OCI-LY1 (cell line): Measurements from ENCODE around the gene ZNF148.

Experiments
- H2AFZ ChIP-seq: fragments of 200-600 bp; sonication (generic), shearing (Covaris generic); 2 replicates; pipeline ENCODE4 v1.6.0; 2014; ENCODE audit warnings: antibody characterized with exemption, mild to moderate bottlenecking, low read length
- H3F3A ChIP-seq: fragments of 200-600 bp; sonication (generic), shearing (Covaris generic); 2 replicates; pipeline ENCODE4 v1.6.0; 2014; ENCODE audit warnings: mild to moderate bottlenecking, antibody characterized with exemption, low read length, moderate library complexity; ENCODE audit not compliant: insufficient read depth
- H3K27ac ChIP-seq: fragments of 200-600 bp; sonication (generic); 2 replicates; pipeline ENCODE4 v1.5.1; 2014; ENCODE audit warnings: low read length, mixed run types, mild to moderate bottlenecking, low read depth; ENCODE audit not compliant: poor library complexity, severe bottlenecking
- H3K27me3 ChIP-seq: fragments of 200-600 bp; sonication (generic); 2 replicates; pipeline ENCODE4 v1.6.0; 2014; ENCODE audit warnings: antibody characterized with exemption, mild to moderate bottlenecking, low read length, moderate library complexity; ENCODE audit not compliant: insufficient read depth
- H3K36me3 ChIP-seq: fragments of 200-600 bp; sonication (generic); 2 replicates; pipeline ENCODE4 v1.6.1; 2014; ENCODE audit warnings: mild to moderate bottlenecking, antibody characterized with exemption, low read length, moderate library complexity, mixed read lengths; ENCODE audit not compliant: insufficient read depth
- H3K4me1 ChIP-seq: fragments of 200-600 bp; sonication (generic); 2 replicates; pipeline ENCODE4 v1.5.1; 2014; ENCODE audit warnings: mild to moderate bottlenecking, low read length, moderate library complexity; ENCODE audit not compliant: insufficient read depth, severe bottlenecking
- H3K4me2 ChIP-seq: fragments of 200-600 bp; sonication (generic), shearing (Covaris generic); 2 replicates; pipeline ENCODE4 v1.6.1; 2014; ENCODE audit warnings: low read length
- H3K4me3 ChIP-seq: fragments of 200-600 bp; sonication (generic); 2 replicates; pipeline ENCODE4 v1.5.1; 2014; ENCODE audit warnings: low read length, low read depth, mild to moderate bottlenecking, mixed read lengths; ENCODE audit not compliant: poor library complexity, severe bottlenecking
- H3K79me2 ChIP-seq: fragments of 200-600 bp; shearing (Covaris generic); 2 replicates; pipeline ENCODE4 v1.6.1; 2016; ENCODE audit warnings: mixed run types, low read length, mixed read lengths; ENCODE audit not compliant: insufficient read depth
- H3K9ac ChIP-seq: fragments of 200-600 bp; sonication (generic), shearing (Covaris generic); 2 replicates; pipeline ENCODE4 v1.6.1; 2014; ENCODE audit warnings: mild to moderate bottlenecking, low read length, mixed read lengths
- H3K9me2 ChIP-seq: fragments of 200-600 bp; sonication (generic), shearing (Covaris generic); 2 replicates; pipeline ENCODE4 v1.6.1; 2014; ENCODE audit warnings: low read depth, mild to moderate bottlenecking, low read length, mixed read lengths
- H3K9me3 ChIP-seq: fragments of 200-600 bp; shearing (Covaris generic); 2 replicates; pipeline ENCODE4 v1.6.1; 2014; ENCODE audit warnings: low read length, mixed read lengths
- H4K20me1 ChIP-seq: fragments of 200-600 bp; sonication (generic), shearing (Covaris generic); 2 replicates; pipeline ENCODE4 v1.6.0; 2016; ENCODE audit warnings: mild to moderate bottlenecking, low read length; ENCODE audit not compliant: insufficient read depth
- EZH2 ChIP-seq: fragments of 200-600 bp; sonication (generic), shearing (Covaris generic); IDR thresholded peaks from 2 replicates; pipeline ENCODE4 v1.8.0; 2017; ENCODE audit warnings: borderline replicate concordance, mixed run types, mild to moderate bottlenecking, antibody characterized with exemption, low read length, moderate library complexity, mixed read lengths
- TF ChIP-seq, protein P1 (sequence below): fragments of 200-600 bp; sonication (generic), shearing (Covaris generic); IDR thresholded peaks from 2 replicates; pipeline ENCODE4 v1.5.1; 2017; ENCODE audit warnings: mild to moderate bottlenecking, antibody characterized with exemption, low read length, moderate library complexity, mixed read lengths

The ZNF148 gene

DNA sequence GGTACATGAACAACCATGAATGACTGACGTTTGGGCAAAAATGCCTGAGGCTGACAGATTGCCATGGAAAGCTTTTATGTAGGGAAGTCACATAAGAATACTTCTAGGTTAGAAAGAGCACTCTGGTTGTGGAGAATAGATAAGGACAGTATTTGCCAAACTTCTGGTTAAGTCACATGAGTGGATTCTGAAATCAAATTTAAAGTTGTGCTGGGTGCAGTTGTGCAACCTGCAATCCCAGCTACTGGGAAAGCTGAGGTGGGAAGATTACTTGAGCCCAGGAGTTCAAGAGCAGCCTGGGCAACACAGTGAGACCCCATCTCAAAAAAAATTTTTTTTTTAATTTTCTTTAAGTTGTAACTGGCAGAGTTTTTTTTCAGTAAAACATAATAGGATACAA lies 7.2 kb upstream of the ZNF148 start:
- Histone ChIP-seq H3K9me2 (no peaks in the 10 kb centered on the region), H3K9ac (no peak overlapping the region), H3K36me3 (no peaks in the 10 kb centered on the region), H3K79me2 (no peaks in the 10 kb centered on the region), H2AFZ (no peak overlapping the region), H3F3A (no peaks in the 10 kb centered on the region), H3K27me3 (no peaks in the 10 kb centered on the region), H3K4me3 (no peak overlapping the region), H3K4me2 (no peak overlapping the region), H3K4me1 (no peaks in the 10 kb centered on the region), H4K20me1 (no peaks in the 10 kb centered on the region), H3K9me3 (no peaks in the 10 kb centered on the region), H3K27ac (no peak overlapping the region)
- TF ChIP-seq EZH2 = no peak

DNA sequence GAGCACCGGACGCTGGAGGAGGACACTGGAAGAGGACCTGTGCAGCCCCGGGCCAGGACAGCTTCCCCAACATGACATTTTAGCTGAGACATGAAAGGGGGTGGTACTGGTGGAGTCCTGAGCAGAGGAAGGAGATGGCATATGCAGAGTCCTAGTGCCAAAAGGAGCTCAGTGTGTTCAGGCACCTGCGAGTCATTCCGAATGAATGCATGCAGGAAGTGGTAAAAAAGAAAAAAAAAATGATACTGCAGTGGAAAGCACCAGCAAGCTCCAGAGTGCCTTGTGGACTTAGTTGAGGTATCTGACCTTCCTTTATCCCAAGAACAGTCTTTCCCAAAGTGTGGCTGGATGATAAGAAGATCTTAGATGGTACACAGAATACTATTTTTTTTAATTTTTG lies 6.6 kb upstream of the ZNF148 start:
- Histone ChIP-seq H2AFZ (no peak overlapping the region), H3K4me1 (no peaks in the 10 kb centered on the region)

DNA sequence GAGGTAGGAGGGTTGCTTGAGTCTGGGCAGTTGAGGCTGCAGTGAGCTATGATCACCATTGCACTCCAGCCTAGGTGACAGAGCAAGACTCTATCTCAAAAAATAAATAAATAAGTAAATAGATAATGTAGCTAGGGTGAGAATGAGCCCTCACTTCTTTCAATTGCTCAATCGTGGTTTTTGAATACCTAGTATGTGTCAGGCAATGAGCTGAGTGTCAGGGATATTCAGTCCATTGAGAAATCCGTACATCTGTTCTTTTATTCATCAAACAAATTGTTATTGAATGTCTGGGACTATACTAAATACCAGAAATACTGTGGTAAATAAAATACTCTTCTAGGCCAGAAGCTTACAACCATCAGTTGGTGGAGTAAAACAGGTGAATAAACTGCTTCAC lies 6.2 kb upstream of the ZNF148 start:
- Histone ChIP-seq H3K27ac (no peak overlapping the region), H3K4me1 (peaks cover under 1% of the 10 kb centered on the region), H3K9me2 (no peaks in the 10 kb centered on the region), H3F3A (no peaks in the 10 kb centered on the region), H2AFZ (no peak overlapping the region), H3K9ac (no peak overlapping the region), H3K4me2 (no peak overlapping the region), H3K9me3 (no peaks in the 10 kb centered on the region), H3K36me3 (no peaks in the 10 kb centered on the region), H3K4me3 (no peak overlapping the region), H3K79me2 (no peaks in the 10 kb centered on the region), H3K27me3 (no peaks in the 10 kb centered on the region), H4K20me1 (no peaks in the 10 kb centered on the region)
- TF ChIP-seq, protein P1, sequence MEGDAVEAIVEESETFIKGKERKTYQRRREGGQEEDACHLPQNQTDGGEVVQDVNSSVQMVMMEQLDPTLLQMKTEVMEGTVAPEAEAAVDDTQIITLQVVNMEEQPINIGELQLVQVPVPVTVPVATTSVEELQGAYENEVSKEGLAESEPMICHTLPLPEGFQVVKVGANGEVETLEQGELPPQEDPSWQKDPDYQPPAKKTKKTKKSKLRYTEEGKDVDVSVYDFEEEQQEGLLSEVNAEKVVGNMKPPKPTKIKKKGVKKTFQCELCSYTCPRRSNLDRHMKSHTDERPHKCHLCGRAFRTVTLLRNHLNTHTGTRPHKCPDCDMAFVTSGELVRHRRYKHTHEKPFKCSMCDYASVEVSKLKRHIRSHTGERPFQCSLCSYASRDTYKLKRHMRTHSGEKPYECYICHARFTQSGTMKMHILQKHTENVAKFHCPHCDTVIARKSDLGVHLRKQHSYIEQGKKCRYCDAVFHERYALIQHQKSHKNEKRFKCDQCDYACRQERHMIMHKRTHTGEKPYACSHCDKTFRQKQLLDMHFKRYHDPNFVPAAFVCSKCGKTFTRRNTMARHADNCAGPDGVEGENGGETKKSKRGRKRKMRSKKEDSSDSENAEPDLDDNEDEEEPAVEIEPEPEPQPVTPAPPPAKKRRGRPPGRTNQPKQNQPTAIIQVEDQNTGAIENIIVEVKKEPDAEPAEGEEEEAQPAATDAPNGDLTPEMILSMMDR = no peak
- no peak for TF ChIP-seq EZH2

More for the DNA sequence above, 6.6 kb upstream of the ZNF148 start:
- Histone ChIP-seq H3K27ac (no peak overlapping the region), H3K9ac (no peak overlapping the region), H3K9me2 (no peaks in the 10 kb centered on the region), H3K27me3 (no peaks in the 10 kb centered on the region), H3K4me3 (no peak overlapping the region), H3K79me2 (no peaks in the 10 kb centered on the region), H3K4me2 (no peak overlapping the region), H3K36me3 (no peaks in the 10 kb centered on the region), H4K20me1 (no peaks in the 10 kb centered on the region), H3F3A (no peaks in the 10 kb centered on the region), H3K9me3 (no peaks in the 10 kb centered on the region)
- TF ChIP-seq, protein P1 = no peak
- TF ChIP-seq EZH2 = no peak

DNA sequence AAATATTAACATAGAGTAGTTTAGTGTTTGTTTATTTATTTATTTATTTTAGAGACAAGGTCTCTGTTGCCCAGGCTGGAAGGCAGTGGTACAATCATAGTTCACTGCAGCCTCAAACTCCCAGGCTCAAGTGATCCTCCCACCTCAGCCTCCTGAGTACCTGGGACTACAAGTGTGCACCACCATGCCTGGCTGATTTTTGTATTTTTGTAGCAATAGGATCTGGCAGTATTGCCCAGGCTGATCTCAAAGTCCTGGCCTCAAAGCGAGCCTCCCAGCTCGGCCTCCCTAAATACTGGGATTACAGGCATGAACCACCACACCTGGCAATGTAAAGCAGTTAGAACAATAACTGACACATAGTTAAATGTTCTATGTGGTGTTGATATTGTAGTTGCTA lies 4.4 kb upstream of the ZNF148 start:
- Histone ChIP-seq H3K9ac (no peak overlapping the region), H4K20me1 (no peaks in the 10 kb centered on the region), H3K4me3 (no peak overlapping the region), H3K9me2 (no peaks in the 10 kb centered on the region), H3F3A (no peaks in the 10 kb centered on the region), H3K27me3 (no peaks in the 10 kb centered on the region), H3K36me3 (no peaks in the 10 kb centered on the region), H3K79me2 (peaks cover 3% of the 10 kb centered on the region), H3K27ac (no peak overlapping the region), H3K4me2 (no peak overlapping the region), H3K9me3 (no peaks in the 10 kb centered on the region), H3K4me1 (peaks cover 8% of the 10 kb centered on the region), H2AFZ (no peak overlapping the region)
- TF ChIP-seq EZH2 = no peak
- TF ChIP-seq, protein P1 = no peak
